ENCODE results near the gene IGDCC3. TPM values are rescaled to one million over a fixed set of nuclear protein-coding genes. Genes with fewer than 3 reads are reported as not detected.

The IGDCC3 gene
- total RNA-seq, 4 donors from 2014 or later, result 0.13 TPM; not detected in 3

DNA sequence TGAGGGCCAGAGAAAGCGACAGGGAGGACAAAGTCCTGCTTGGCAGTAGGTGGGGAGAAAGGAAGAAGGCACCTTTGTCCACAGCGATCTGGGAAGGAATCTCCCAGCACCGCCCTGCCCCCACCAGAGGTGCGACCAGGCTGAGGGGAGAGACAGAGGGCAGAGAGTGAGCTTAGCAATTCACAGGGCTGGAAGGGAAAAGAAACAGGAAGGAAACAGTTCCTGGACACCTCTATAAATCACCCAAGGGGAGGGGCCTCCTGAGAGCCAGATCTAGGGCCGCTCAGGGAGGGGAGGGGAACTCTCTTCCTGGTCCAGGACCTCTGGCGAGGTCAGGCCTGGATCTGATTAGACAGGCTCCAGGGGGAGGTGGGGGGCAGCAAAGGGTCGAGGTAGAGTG, 37.9 kb downstream of the IGDCC3 start:
- TF ChIP-seq EP300 (IDR thresholded peaks at IDR 0.05), result no peak
- TF ChIP-seq POLR2AphosphoS5 (IDR thresholded peaks at IDR 0.05), result no peak
- TF ChIP-seq POLR2A (IDR thresholded peaks at IDR 0.05), result no peak
- TF ChIP-seq, protein P1, sequence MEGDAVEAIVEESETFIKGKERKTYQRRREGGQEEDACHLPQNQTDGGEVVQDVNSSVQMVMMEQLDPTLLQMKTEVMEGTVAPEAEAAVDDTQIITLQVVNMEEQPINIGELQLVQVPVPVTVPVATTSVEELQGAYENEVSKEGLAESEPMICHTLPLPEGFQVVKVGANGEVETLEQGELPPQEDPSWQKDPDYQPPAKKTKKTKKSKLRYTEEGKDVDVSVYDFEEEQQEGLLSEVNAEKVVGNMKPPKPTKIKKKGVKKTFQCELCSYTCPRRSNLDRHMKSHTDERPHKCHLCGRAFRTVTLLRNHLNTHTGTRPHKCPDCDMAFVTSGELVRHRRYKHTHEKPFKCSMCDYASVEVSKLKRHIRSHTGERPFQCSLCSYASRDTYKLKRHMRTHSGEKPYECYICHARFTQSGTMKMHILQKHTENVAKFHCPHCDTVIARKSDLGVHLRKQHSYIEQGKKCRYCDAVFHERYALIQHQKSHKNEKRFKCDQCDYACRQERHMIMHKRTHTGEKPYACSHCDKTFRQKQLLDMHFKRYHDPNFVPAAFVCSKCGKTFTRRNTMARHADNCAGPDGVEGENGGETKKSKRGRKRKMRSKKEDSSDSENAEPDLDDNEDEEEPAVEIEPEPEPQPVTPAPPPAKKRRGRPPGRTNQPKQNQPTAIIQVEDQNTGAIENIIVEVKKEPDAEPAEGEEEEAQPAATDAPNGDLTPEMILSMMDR (IDR thresholded peaks at IDR 0.05), result no peak
- no peaks in the 10 kb centered on the region for H3K4me1 ChIP-seq
- WGBS, 2 donors (ENCODE audit: low coverage in 1 of 2), result 62 to 73% methylated on average over 3 to 4 of the region's 7 CpGs

DNA sequence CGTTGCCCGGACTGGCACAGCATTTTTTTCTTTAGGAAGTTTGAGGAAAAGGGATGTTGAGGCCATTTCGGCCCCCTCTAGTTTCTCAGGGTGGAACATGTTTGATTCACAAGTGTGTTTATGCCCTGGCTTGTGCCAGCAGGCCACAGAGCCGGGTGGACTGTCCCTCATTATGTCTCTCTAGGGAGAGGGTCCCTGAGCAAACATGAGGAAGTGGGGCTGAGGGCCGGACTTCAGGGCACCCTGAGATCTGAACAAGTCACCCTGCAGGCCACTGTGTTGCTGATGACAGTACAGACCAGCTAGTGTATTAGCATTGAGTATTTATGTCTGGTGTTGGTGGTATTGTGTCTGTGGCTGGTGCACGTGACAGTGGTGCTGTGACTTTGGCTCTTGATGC, 38.4 kb downstream of the IGDCC3 start:
- Histone ChIP-seq H3K27me3 (peaks cover 15% of the 10 kb centered on the region), H3K27ac (no peak overlapping the region), H3K9me3 (no peaks in the 10 kb centered on the region), H3K36me3 (no peaks in the 10 kb centered on the region), H3K4me1 (no peaks in the 10 kb centered on the region), H3K4me3 (no peak overlapping the region)
- ATAC-seq, result no peak
- WGBS, 2 donors (ENCODE audit: low coverage in 1 of 2), result 86% methylated on average over 2 of the region's 6 CpGs; no CpG with 5 or more reads in 1 of the 2 donors
- TF ChIP-seq, protein P1 (IDR thresholded peaks at IDR 0.05), result no peak
- TF ChIP-seq POLR2AphosphoS5 (IDR thresholded peaks at IDR 0.05) (no peak), POLR2A (IDR thresholded peaks at IDR 0.05) (no peak)

More for the DNA sequence above, 37.9 kb downstream of the IGDCC3 start:
- peaks cover 15% of the 10 kb centered on the region for H3K27me3 ChIP-seq
- H3K27ac ChIP-seq, result no peak overlapping the region
- no peaks in the 10 kb centered on the region for H3K36me3 ChIP-seq
- H3K9me3 ChIP-seq, result no peaks in the 10 kb centered on the region
- no peak for ATAC-seq
- H3K4me3 ChIP-seq, result no peak overlapping the region

DNA sequence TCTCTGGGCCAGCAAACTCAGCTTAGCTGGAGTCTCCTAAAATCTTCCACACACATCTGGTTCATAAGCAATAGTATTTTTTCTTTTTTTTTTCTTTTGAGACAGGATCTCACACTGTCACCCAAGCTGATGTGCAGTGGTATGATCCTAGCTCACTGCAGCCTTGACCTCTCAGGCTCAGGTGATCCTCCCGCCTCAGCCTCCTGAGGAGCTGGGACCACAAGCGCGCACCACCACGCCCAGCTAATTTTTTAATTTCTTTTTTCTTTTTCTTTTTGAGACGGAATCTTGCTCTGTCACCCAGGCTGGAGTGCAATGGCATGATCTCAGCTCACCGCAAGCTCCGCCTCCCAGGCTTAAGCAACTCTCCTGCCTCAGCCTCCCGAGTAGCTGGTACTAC, 39.0 kb downstream of the IGDCC3 start:
- Histone ChIP-seq H3K4me3 (no peak overlapping the region), H3K36me3 (no peaks in the 10 kb centered on the region), H3K9me3 (no peaks in the 10 kb centered on the region), H3K4me1 (no peaks in the 10 kb centered on the region), H3K27ac (no peak overlapping the region), H3K27me3 (peaks cover 15% of the 10 kb centered on the region)
- TF ChIP-seq, protein P1 (IDR thresholded peaks at IDR 0.05), result no peak
- TF ChIP-seq POLR2A (IDR thresholded peaks at IDR 0.05) (no peak), POLR2AphosphoS5 (IDR thresholded peaks at IDR 0.05) (no peak), EP300 (IDR thresholded peaks at IDR 0.05) (no peak)
- WGBS, 2 donors (ENCODE audit: low coverage in 1 of 2), result 97 to 100% methylated on average over 3 to 4 of the region's 8 CpGs
- ATAC-seq, result no peak

DNA sequence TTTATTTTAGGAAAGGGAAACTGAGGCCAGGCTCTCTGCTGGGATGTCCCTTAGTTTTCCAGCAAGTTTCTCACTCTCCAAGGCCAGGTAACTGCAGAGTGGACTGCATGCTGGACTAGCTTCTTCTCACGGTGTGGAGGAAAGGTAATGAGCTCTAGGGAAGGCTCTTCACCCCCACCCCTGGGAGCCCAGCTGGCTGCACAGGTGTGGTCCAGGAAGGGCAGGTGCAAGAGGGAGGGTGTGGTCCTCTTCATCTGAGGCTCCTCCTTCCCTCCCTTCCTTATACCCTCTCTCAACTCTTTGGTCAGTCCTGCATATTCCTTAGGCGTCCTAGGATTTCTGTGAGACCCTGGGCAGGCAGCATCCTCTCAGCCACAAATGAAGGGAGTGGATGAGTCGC, 39.4 kb downstream of the IGDCC3 start:
- WGBS, 2 donors (ENCODE audit: low coverage in 1 of 2), result 63% methylated on average over 3 of the region's 3 CpGs; no CpG with 5 or more reads in 1 of the 2 donors
- TF ChIP-seq POLR2A (IDR thresholded peaks at IDR 0.05), result no peak
- TF ChIP-seq, protein P1 (IDR thresholded peaks at IDR 0.05), result no peak
- no peak for TF ChIP-seq EP300 (IDR thresholded peaks at IDR 0.05)
- no peaks in the 10 kb centered on the region for H3K4me1 ChIP-seq

DNA sequence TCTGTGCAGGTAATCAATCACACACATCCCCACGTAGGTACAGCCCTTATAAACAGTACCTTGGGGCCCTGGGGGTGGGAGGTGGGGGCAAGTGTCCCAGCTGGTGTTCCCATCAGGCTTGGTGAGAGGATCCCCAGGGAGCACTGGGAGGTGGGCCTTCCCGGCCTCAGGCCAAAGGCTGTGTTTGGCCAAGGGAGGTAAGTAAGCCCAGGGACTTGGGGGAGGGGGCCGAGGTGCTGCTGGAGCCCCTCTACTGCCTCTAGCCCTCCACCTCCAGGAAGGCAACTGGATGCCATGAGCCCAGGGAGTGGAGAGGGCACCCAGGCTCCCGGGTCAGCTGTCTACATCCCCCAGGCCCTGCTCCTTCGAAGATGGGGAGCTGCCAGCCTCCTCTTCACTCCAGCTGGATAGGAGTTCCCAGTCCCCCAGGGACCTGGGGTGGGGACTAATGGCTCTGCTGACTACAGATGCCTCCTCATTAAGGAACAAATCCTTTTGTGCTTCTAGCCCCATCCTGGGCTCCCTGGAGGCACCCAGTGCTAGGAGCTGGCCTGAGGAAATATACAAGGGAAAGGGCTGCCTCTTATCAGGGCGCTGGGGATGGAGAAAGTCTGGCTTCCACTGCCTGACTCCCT, 40.2 kb downstream of the IGDCC3 start:
- no CpG with 5 or more reads among the region's 6 CpGs for WGBS, 2 donors (ENCODE audit: low coverage in 1 of 2)
- H3K4me1 ChIP-seq, result no peaks in the 10 kb centered on the region
- H3K36me3 ChIP-seq, result no peaks in the 10 kb centered on the region
- no peak for ATAC-seq
- no peaks in the 10 kb centered on the region for H3K9me3 ChIP-seq
- H3K4me3 ChIP-seq, result no peak overlapping the region
- H3K27me3 ChIP-seq, result peaks cover 15% of the 10 kb centered on the region
- TF ChIP-seq, protein P1 (IDR thresholded peaks at IDR 0.05), result no peak
- TF ChIP-seq POLR2A (IDR thresholded peaks at IDR 0.05) (no peak), EP300 (IDR thresholded peaks at IDR 0.05) (no peak), POLR2AphosphoS5 (IDR thresholded peaks at IDR 0.05) (no peak)
- H3K27ac ChIP-seq, result no peak overlapping the region

More for the DNA sequence above, 39.4 kb downstream of the IGDCC3 start:
- Histone ChIP-seq H3K36me3 (no peaks in the 10 kb centered on the region), H3K27me3 (peaks cover 15% of the 10 kb centered on the region), H3K27ac (no peak overlapping the region), H3K9me3 (no peaks in the 10 kb centered on the region), H3K4me3 (no peak overlapping the region)
- no peak for ATAC-seq
